Measurements from ENCODE around the gene PRKAR1B.

Gene PRKAR1B

DNA sequence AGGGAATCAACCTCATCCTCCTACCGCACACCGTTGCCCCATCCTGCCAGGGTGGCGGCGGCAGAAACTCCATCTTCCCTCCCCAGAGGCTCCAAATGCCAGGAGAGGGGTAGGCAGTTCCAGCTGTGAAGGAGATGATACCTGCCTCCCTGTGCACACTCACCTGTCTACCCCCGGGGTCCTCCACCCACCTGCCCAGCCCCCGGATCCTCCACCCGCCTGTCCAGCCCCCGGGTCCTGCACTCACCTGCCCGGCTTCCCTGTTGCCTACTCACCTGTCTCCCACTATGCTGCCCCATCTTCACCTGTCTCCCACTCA is 14.0 kb downstream of the PRKAR1B start:
- TF ChIP-seq, protein P1, sequence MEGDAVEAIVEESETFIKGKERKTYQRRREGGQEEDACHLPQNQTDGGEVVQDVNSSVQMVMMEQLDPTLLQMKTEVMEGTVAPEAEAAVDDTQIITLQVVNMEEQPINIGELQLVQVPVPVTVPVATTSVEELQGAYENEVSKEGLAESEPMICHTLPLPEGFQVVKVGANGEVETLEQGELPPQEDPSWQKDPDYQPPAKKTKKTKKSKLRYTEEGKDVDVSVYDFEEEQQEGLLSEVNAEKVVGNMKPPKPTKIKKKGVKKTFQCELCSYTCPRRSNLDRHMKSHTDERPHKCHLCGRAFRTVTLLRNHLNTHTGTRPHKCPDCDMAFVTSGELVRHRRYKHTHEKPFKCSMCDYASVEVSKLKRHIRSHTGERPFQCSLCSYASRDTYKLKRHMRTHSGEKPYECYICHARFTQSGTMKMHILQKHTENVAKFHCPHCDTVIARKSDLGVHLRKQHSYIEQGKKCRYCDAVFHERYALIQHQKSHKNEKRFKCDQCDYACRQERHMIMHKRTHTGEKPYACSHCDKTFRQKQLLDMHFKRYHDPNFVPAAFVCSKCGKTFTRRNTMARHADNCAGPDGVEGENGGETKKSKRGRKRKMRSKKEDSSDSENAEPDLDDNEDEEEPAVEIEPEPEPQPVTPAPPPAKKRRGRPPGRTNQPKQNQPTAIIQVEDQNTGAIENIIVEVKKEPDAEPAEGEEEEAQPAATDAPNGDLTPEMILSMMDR (IDR thresholded peaks at IDR 0.05; ENCODE audit: low read depth, low read length), result no peak
- no peak overlapping the region for H3K4me3 ChIP-seq (replicated peaks in 1 of 2; ENCODE audit: low read depth in 2 of 2, low read length in 2 of 2)
- DNase-seq (ENCODE audit: low read depth in 2 of 2), result no peak

DNA sequence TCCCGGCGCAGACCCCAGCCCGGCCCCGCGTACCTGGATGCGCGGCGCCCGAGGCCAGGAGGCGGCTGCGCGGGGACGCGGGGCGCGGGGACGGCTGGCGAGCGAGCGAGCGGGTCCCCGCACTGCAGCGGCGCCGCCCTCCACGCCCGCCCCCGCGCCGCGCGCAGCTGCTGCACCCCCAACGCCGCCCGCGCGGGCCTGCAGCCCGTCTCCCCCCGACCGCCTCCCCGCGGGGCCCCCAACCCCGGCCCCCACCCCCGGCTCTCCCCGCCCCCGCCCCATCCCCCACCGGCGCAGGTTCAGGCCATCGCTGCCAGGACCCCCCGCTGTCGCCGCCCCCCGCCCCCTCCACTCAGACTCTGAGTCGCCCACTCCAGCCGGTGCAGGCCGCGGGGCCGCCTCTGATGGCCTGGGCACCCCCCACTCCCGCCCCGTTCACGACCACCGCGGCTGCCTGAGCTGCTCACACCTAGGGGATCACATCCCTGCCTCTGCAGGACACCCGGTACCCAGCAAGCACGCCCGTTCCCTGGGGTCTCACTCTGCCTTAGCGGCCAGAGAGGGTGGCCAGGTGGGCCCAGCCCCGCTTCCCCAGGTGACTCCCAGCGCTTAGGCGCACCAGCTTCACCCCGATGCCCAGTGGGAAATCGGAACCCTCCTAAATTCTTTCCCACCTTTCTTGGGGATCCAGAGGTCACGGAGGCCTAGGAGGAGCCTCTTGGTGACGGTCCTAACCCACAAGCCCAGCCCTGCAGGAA is 14.5 kb downstream of the PRKAR1B start:
- peak overlapping the region; percentile 36 to 51 for H3K4me3 ChIP-seq (replicated peaks in 1 of 2; ENCODE audit: low read depth in 2 of 2, low read length in 2 of 2)
- TF ChIP-seq, protein P1 (IDR thresholded peaks at IDR 0.05; ENCODE audit: low read depth, low read length), result no peak
- no peak for DNase-seq (ENCODE audit: low read depth in 2 of 2)

GRCh38 chr7:711922-712380 is 15.1 kb downstream of the PRKAR1B start:
- DNase-seq (ENCODE audit: low read depth in 2 of 2), result no peak
- H3K4me3 ChIP-seq (replicated peaks in 1 of 2; ENCODE audit: low read depth in 2 of 2, low read length in 2 of 2), result peak overlapping the region; percentile 36 to 51
- TF ChIP-seq, protein P1 (IDR thresholded peaks at IDR 0.05; ENCODE audit: low read depth, low read length), result no peak

DNA sequence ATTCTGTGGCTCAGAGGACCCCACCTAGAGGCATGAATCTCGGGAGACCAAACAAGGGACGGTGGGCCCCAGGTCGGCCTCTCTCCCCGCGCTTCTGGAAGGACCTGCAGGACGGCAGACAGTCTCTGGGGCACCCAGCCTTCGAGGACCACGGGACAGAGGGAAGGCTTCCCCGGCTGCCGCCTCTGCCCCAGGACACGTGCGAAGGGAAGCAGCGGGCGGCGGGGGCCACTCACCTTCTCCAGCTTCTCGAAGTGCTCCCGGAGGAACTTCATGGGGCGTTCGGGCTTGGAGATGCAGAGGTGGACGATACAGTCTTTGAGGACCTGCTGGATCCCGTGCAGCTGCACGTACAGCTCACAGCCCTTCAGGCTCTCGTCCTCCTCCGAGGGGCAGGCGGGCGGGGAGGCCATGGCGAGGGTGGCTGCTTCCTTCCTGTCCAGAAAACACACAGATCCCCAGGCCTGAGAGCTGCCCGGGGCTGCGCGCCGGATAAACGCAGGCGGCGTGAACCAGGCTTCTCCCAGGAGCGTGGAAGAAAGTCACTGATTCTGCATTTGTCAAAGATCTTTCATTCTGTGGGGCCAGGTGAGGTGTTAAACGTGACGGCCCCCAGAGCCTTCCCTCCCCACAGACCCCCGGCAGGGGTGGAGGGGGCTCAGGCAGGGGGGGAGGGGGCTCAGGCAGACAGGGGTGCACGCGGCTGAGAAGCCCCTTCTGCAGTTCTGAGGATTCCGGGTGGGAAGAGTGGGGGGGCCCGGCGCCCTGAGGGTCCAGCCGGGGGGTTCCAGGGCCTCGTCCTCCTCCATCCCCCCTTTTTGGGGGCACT is 15.8 kb downstream of the PRKAR1B start:
- H3K4me3 ChIP-seq (replicated peaks in 1 of 2; ENCODE audit: low read depth in 2 of 2, low read length in 2 of 2), result peak overlapping the region; percentile 36 to 51
- peak in 1 of 2 donors; percentile 18 for DNase-seq (ENCODE audit: low read depth in 2 of 2)

DNA sequence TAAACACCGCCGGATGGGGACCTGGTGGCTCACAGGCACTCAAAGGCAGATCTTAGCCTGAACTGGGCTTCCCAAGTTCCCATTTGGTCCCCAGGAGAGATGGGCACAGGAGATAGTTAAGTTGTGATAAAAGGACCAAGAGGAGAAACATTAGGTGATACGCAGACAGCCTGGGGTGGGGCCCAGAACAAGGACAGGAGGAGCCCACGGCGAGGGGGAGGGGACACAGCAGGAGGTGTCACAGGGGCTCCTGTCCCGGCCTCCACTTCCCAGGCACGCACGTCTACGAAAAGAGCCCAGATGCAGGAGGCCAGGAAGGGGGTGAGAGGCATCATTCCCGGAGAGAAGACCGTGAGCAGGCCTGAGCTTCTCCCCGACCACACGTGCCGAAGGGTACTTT is 16.9 kb downstream of the PRKAR1B start:
- no peak for DNase-seq (ENCODE audit: low read depth in 2 of 2)

More for the DNA sequence above, 15.8 kb downstream of the PRKAR1B start:
- TF ChIP-seq, protein P1 (IDR thresholded peaks at IDR 0.05; ENCODE audit: low read depth, low read length), result no peak

GRCh38 chr7:707296-708000 is 19.6 kb downstream of the PRKAR1B start:
- no peak for DNase-seq (ENCODE audit: low read depth in 2 of 2)
- TF ChIP-seq, protein P1 (IDR thresholded peaks at IDR 0.05; ENCODE audit: low read depth, low read length), result no peak
- no peak overlapping the region for H3K4me3 ChIP-seq (replicated peaks in 1 of 2; ENCODE audit: low read depth in 2 of 2, low read length in 2 of 2)

More for the DNA sequence above, 16.9 kb downstream of the PRKAR1B start:
- H3K4me3 ChIP-seq (replicated peaks in 1 of 2; ENCODE audit: low read depth in 2 of 2, low read length in 2 of 2), result no peak overlapping the region
- TF ChIP-seq, protein P1 (IDR thresholded peaks at IDR 0.05; ENCODE audit: low read depth, low read length), result no peak
